Measurements from ENCODE around the gene GIGYF1. TPM values are rescaled to one million over a fixed set of nuclear protein-coding genes. Genes with fewer than 3 reads are reported as not detected.

The GIGYF1 gene
- total and polyA plus RNA-seq, 2 of the 13 experiments (the other 11 are each of a cell fraction or from before 2014, with no cell fraction given) = 7.6 to 16.1 TPM

- TF ChIP-seq AKNA (CRISPR knock-in tag; IDR thresholded peaks at IDR 0.05; ENCODE audit: borderline replicate concordance) (no peak), ZNF10 (CRISPR knock-in tag; IDR thresholded peaks at IDR 0.05; ENCODE audit: borderline replicate concordance, low read depth) (no peak), NFIB (CRISPR knock-in tag; IDR thresholded peaks at IDR 0.05; ENCODE audit: borderline replicate concordance) (no peak), XRCC5 (optimal IDR thresholded peaks at IDR 0.05; ENCODE audit: low read length) (peak; percentile 18), HNRNPLL (IDR thresholded peaks at IDR 0.05; ENCODE audit: low read depth, low read length, poor library complexity, severe bottlenecking) (peak; percentile 36), TBX2 (CRISPR knock-in tag; IDR thresholded peaks at IDR 0.05; ENCODE audit: borderline replicate concordance) (0 out of 2 replicates have a peak, but pooled peaks have one; percentile 34), KLF6 (CRISPR knock-in tag; IDR thresholded peaks at IDR 0.05) (0 out of 2 replicates have a peak, but pooled peaks have one; percentile 55), NFYB (CRISPR knock-in tag; IDR thresholded peaks at IDR 0.05) (no peak), ATF1 (CRISPR knock-in tag; IDR thresholded peaks at IDR 0.05) (no peak), TBP (CRISPR knock-in tag; IDR thresholded peaks at IDR 0.05) (no peak), PATZ1 (CRISPR knock-in tag; IDR thresholded peaks at IDR 0.05) (peak; percentile 63), PHF8 (CRISPR knock-in tag; IDR thresholded peaks at IDR 0.05) (peak; percentile 39), NFE2L1 (CRISPR knock-in tag; IDR thresholded peaks at IDR 0.05; ENCODE audit: borderline replicate concordance) (no peak), ZNF687 (CRISPR knock-in tag; IDR thresholded peaks at IDR 0.05) (peak; percentile 60; the same call in 1 of the 2 replicates), ZBTB26 (CRISPR knock-in tag; IDR thresholded peaks at IDR 0.05; ENCODE audit: borderline replicate concordance) (0 out of 2 replicates have a peak, but pooled peaks have one; percentile 43), MXI1 (IDR thresholded peaks at IDR 0.05; ENCODE audit: borderline replicate concordance, low read depth, low read length) (peak; percentile 18; the same call in 1 of the 3 replicates), SNAI1 (CRISPR knock-in tag; IDR thresholded peaks at IDR 0.05; ENCODE audit: borderline replicate concordance) (no peak), RBFOX2 (IDR thresholded peaks at IDR 0.05; ENCODE audit: low read depth, low read length) (peak; percentile 63)
Measured at GRCh38 chr7:100642534-100642907, 51.5 kb downstream of the GIGYF1 start (continued).

All from HepG2 (cell line).